Glutamatergic neuron (in vitro differentiated cells): ENCODE data around the gene AKR7A3. TPM values are rescaled to one million over a fixed set of nuclear protein-coding genes. Genes with fewer than 3 reads are reported as not detected.
"Not testable (repeated sequence)": the region's sequence is repeated elsewhere in the genome, so short reads cannot be mapped to it uniquely, and the experiment has no call there.

Experiments
- DNase-seq: peaks from one replicate; pipeline ENCODE4 v3.0.0; 2022
- H3K27ac Mint-ChIP-seq: one replicate; pipeline ENCODE4 v1.8.0; 2020; ENCODE audit warnings: mild to moderate bottlenecking, mixed read lengths, inconsistent platforms; ENCODE audit not compliant: unreplicated experiment
- H3K27me3 Mint-ChIP-seq: one replicate; pipeline ENCODE4 v1.8.0; 2020; ENCODE audit warnings: mild to moderate bottlenecking, moderate library complexity, mixed read lengths, inconsistent platforms; ENCODE audit not compliant: unreplicated experiment
- H3K36me3 Mint-ChIP-seq: one replicate; pipeline ENCODE4 v1.8.0; 2020; ENCODE audit warnings: mild to moderate bottlenecking, mixed read lengths, inconsistent platforms; ENCODE audit not compliant: unreplicated experiment
- H3K4me1 Mint-ChIP-seq: one replicate; pipeline ENCODE4 v1.8.0; 2020; ENCODE audit warnings: mild to moderate bottlenecking, low read depth, mixed read lengths, inconsistent platforms; ENCODE audit not compliant: unreplicated experiment
- H3K4me3 Mint-ChIP-seq: one replicate; pipeline ENCODE4 v1.8.0; 2020; ENCODE audit warnings: mild to moderate bottlenecking, mixed read lengths, inconsistent platforms; ENCODE audit not compliant: unreplicated experiment
- H3K9me3 Mint-ChIP-seq: one replicate; pipeline ENCODE4 v1.8.0; 2020; ENCODE audit warnings: mild to moderate bottlenecking, moderate library complexity, mixed read lengths, inconsistent platforms; ENCODE audit not compliant: unreplicated experiment
- CTCF ChIP-seq: fragments of 200-600 bp; sonication (generic); IDR thresholded peaks from one replicate; pipeline ENCODE4 v1.5.0; 2021; ENCODE audit not compliant: partially characterized antibody, unreplicated experiment
- total RNA-seq: library from RNA; stranded (reverse); fragmentation: NEBNext Ultra II Directional; extraction: Animal tissue kit (Norgen Biotek cat#: 25700); gene quantifications from one replicate; pipeline ENCODE4 v1.2.1, GENCODE V29; 2021; ENCODE audit not compliant: unreplicated experiment

The AKR7A3 gene
- total RNA-seq, 1 donor from 2014 or later, result 1.9 TPM

GRCh38 chr1:19306941-19307340 lies 18.4 kb upstream of the AKR7A3 start:
- no peak for DNase-seq
- peaks cover 6% of the 10 kb centered on the region for H3K27me3 Mint-ChIP-seq
- TF ChIP-seq CTCF, result no peak
- no peak overlapping the region for H3K4me3 Mint-ChIP-seq
- peaks cover 5% of the 10 kb centered on the region for H3K4me1 Mint-ChIP-seq
- peaks cover 10% of the 10 kb centered on the region for H3K36me3 Mint-ChIP-seq
- H3K9me3 Mint-ChIP-seq, result peaks cover 8% of the 10 kb centered on the region
- H3K27ac Mint-ChIP-seq, result no peak overlapping the region

DNA sequence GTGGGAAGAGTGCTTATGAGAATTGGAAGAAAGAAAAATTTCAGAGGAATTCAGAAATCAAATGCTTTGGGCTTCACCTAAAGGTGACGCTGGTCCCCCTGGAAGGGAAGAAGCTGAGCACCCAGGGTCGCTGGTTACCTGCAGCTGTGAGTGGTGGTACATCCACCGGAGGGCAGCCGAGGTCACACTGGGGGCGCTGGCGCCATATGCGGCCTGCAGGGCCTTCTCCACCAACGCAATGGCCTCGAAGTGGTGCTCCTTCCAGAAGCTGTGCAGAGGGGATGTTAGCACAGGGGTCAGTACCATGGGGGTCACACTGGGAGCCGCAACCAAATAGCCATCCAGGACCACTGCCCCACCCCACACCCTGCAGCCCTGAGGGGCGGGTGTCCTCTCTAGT lies 17.3 kb upstream of the AKR7A3 start:
- peaks cover 10% of the 10 kb centered on the region for H3K36me3 Mint-ChIP-seq
- peaks cover 1% of the 10 kb centered on the region for H3K4me1 Mint-ChIP-seq
- H3K9me3 Mint-ChIP-seq, result peaks cover 6% of the 10 kb centered on the region
- no peak overlapping the region for H3K27ac Mint-ChIP-seq
- no peak for DNase-seq
- no peak for TF ChIP-seq CTCF
- peaks cover 3% of the 10 kb centered on the region for H3K27me3 Mint-ChIP-seq
- no peak overlapping the region for H3K4me3 Mint-ChIP-seq

DNA sequence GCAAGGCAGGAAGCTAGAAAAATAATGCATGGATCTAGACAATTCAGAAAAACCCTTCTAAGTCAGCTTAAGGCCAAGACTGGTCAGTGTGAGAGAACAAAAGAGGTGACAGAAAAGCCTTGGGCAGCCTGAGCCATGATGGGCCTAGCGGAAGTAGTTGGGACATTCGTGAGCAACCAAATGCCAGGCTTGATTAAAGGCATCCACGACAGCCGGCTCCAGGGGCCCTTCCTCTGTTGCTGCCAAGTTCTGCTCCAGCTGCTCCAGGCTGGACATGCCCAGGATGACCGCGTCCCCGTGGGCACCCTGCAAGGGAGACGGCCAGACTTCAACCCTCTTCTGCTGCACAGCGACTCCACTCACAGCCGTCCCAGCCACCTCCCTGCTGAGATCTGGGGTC lies 15.5 kb upstream of the AKR7A3 start:
- H3K36me3 Mint-ChIP-seq, result peaks cover 15% of the 10 kb centered on the region
- not testable (repeated sequence) for H3K4me3 Mint-ChIP-seq, H3K27me3 Mint-ChIP-seq, DNase-seq, H3K27ac Mint-ChIP-seq, H3K4me1 Mint-ChIP-seq
- peaks cover 11% of the 10 kb centered on the region for H3K9me3 Mint-ChIP-seq

DNA sequence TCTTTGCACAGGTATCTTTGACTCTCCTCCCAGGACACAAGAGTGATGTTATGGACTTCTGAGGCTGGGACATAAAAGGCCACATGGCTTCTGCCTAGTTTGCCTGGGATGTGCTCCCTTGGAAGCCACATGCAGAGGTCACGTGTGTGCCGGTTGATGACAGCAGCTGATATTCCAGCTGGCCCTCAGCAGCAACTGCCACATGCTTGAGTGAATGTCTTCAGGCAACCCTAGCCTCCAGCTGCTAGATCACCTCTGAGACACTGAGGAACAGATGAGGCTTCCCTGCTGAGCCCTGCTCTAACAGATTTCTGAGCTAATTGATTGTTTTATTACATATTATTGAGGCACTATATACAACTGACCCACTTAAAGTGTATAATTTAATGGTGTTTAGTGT lies 11.6 kb upstream of the AKR7A3 start:
- no peak for TF ChIP-seq CTCF

GRCh38 chr1:19294638-19295037 lies 6.1 kb upstream of the AKR7A3 start:
- TF ChIP-seq CTCF, result no peak
- H3K9me3 Mint-ChIP-seq, result peaks cover 3% of the 10 kb centered on the region
- no peak for DNase-seq
- H3K27ac Mint-ChIP-seq, result no peak overlapping the region
- no peaks in the 10 kb centered on the region for H3K4me1 Mint-ChIP-seq
- H3K36me3 Mint-ChIP-seq, result peaks cover 49% of the 10 kb centered on the region
- no peak overlapping the region for H3K4me3 Mint-ChIP-seq
- H3K27me3 Mint-ChIP-seq, result peaks cover 6% of the 10 kb centered on the region

More for the DNA sequence above, 11.6 kb upstream of the AKR7A3 start:
- Mint-ChIP-seq H3K9me3 (peaks cover 9% of the 10 kb centered on the region), H3K4me3 (no peak overlapping the region), H3K36me3 (peaks cover 29% of the 10 kb centered on the region), H3K27ac (peak overlapping the region; percentile 50), H3K4me1 (no peaks in the 10 kb centered on the region), H3K27me3 (peaks cover 10% of the 10 kb centered on the region)
- DNase-seq, result no peak

DNA sequence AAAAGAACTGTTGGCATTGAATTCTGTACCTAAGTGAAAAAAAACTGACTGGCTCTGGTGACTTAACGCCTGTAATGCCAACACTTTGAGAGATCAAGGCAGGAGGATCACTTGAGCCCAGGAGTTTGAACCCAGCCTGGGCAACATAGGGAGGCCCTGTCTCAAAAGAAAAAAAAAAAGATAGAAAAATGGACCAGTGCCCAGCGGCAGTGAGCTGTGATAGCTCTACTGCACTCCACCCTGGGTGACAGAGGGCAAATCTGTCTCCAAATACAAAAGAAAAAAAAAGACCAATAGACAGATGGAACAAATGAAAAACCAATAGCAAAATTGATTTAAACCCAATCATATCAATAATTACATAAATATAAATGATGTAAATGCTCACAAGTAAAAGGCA lies 674 bp upstream of the AKR7A3 start:
- peaks cover 25% of the 10 kb centered on the region for H3K36me3 Mint-ChIP-seq
- no peaks in the 10 kb centered on the region for H3K4me1 Mint-ChIP-seq
- TF ChIP-seq CTCF, result no peak
- H3K4me3 Mint-ChIP-seq, result no peak overlapping the region
- H3K27ac Mint-ChIP-seq, result no peak overlapping the region
- DNase-seq, result no peak
- H3K9me3 Mint-ChIP-seq, result peaks cover 7% of the 10 kb centered on the region
- peaks cover 16% of the 10 kb centered on the region for H3K27me3 Mint-ChIP-seq
